K562 (cell line): ENCODE data around the gene PEDS1. TPM values are rescaled to one million over a fixed set of nuclear protein-coding genes. Genes with fewer than 3 reads are reported as not detected.

ENCODE experiments used
- ATAC-seq: fragments of 200-7000 bp; cut with Tn5 transposase; 3 replicates; pipeline ENCODE4 v1.9.1; 2020; ENCODE audit warnings: moderate library complexity
- BruUV-seq: library from RNA; stranded (reverse); fragments of 400-500 nt; replicated peaks from 2 replicates; lab custom pipeline; 2021; lab: Mats Ljungman, UMichigan
- CTCF ChIA-PET: fragments of 300-600 bp; formaldehyde crosslinking; extraction: SDS; loops from one replicate; lab custom pipeline; 2021; ENCODE audit warnings: low intra/inter-chr PET ratio; lab: Yijun Ruan, JAX
- POLR2A ChIA-PET: fragments of 300-600, 350-650 bp; sonication (Branson Sonifier 250); formaldehyde crosslinking; extraction: SDS; loops from one replicate; lab custom pipeline; 2021; ENCODE audit warnings: antibody characterized with exemption, inconsistent platforms; lab: Yijun Ruan, JAX
- DNase-seq, 4 experiments: peaks; one replicate each; pipeline versions ENCODE4 v3.0.0 to v3.0.0-alpha.2; 2011 to 2018; ENCODE audit warnings: low spot score in 3 of 4, mixed read lengths in 3 of 4; ENCODE audit errors: extremely low read depth in 1 of 4
- FAIRE-seq: peaks from 2 replicates; lab custom pipeline; 2011; peaks lifted over from hg19 to GRCh38; lab: Jason Lieb, UNC
- H2AFZ ChIP-seq: 2 replicates; pipeline ENCODE4 v1.6.0; 2011; ENCODE audit warnings: low read depth, low read length, control low read depth, inconsistent platforms
- H3K27ac ChIP-seq: fragments of 200-600 bp; 3 replicates; pipeline ENCODE4 v1.8.0; 2011; ENCODE audit warnings: low read depth, mild to moderate bottlenecking, control low read depth, inconsistent platforms, low read length, moderate library complexity, mixed read lengths; ENCODE audit errors: extremely low read depth
- H3K27me3 ChIP-seq, 2 experiments: fragments of 300-600 bp in 1 of 2; 2 replicates in 1 of 2; 3 replicates in 1 of 2; pipeline versions ENCODE4 v1.6.0 to v1.8.0; 2011; ENCODE audit warnings: inconsistent platforms in 2 of 2, low read length in 2 of 2, mild to moderate bottlenecking in 1 of 2, mixed read lengths in 1 of 2, moderate library complexity in 1 of 2; ENCODE audit not compliant: control insufficient read depth in 2 of 2, insufficient read depth in 2 of 2
- H3K36me3 ChIP-seq: fragments of 300-600 bp; 3 replicates; pipeline ENCODE4 v1.8.0; 2011; ENCODE audit warnings: mild to moderate bottlenecking, low read length, inconsistent platforms; ENCODE audit not compliant: control insufficient read depth, insufficient read depth
- H3K4me1 ChIP-seq, 2 experiments: fragments of 200-600 bp in 1 of 2; replicated peaks in 1 of 2; 2 replicates in 1 of 2; 3 replicates in 1 of 2; pipeline versions ENCODE4 v1.5.1 to v1.8.0; 2011; ENCODE audit warnings: inconsistent platforms in 2 of 2, low read length in 2 of 2, mild to moderate bottlenecking in 1 of 2, mixed read lengths in 1 of 2, moderate library complexity in 1 of 2; ENCODE audit not compliant: control insufficient read depth in 2 of 2, insufficient read depth in 2 of 2
- H3K4me2 ChIP-seq: 2 replicates; pipeline ENCODE4 v1.6.1; 2011; ENCODE audit warnings: low read length, control low read depth, inconsistent platforms, mixed read lengths; ENCODE audit not compliant: insufficient read depth
- H3K4me3 ChIP-seq: fragments of 200-600 bp; sonication (generic), shearing (Covaris generic); 2 replicates; pipeline ENCODE4 v1.5.1; 2016; ENCODE audit warnings: control low read depth, inconsistent platforms
- H3K79me2 ChIP-seq: fragments of 200-600 bp; 3 replicates; pipeline ENCODE4 v1.8.0; 2011; ENCODE audit warnings: low read length, inconsistent platforms; ENCODE audit not compliant: control insufficient read depth, insufficient read depth
- H3K9ac ChIP-seq, 2 experiments: 2 replicates each; pipeline versions ENCODE4 v1.6.0 to v1.6.1; 2011; ENCODE audit warnings: low read depth in 2 of 2, low read length in 2 of 2, control low read depth in 1 of 2, inconsistent platforms in 1 of 2, mild to moderate bottlenecking in 1 of 2, mixed read lengths in 1 of 2; ENCODE audit not compliant: insufficient read depth in 1 of 2
- H3K9me1 ChIP-seq: one replicate; pipeline ENCODE4 v1.6.0; 2011; ENCODE audit warnings: inconsistent platforms, mild to moderate bottlenecking, low read length, moderate library complexity; ENCODE audit not compliant: control insufficient read depth, insufficient read depth
- H3K9me3 ChIP-seq: replicated peaks from 2 replicates; pipeline ENCODE4 v1.5.1; 2011; ENCODE audit warnings: low read depth, low read length, inconsistent platforms; ENCODE audit not compliant: control insufficient read depth, insufficient read depth
- H4K20me1 ChIP-seq: replicated peaks from 2 replicates; pipeline ENCODE4 v1.6.1; 2011; ENCODE audit warnings: low read length, inconsistent platforms, mixed read lengths; ENCODE audit not compliant: control insufficient read depth, insufficient read depth
- CREB1 ChIP-seq, 2 experiments: sonication (generic) in 1 of 2; formaldehyde crosslinking in 1 of 2; IDR thresholded peaks; 2 replicates each; pipeline versions ENCODE4 v1.6.1 to v1.8.0; 2012 to 2022; ENCODE audit warnings: inconsistent platforms in 1 of 2, mild to moderate bottlenecking in 1 of 2, missing genetic modification reagents in 1 of 2, moderate library complexity in 1 of 2
- FOXK2 ChIP-seq, 2 experiments: fragments of 450-650 bp; IDR thresholded peaks in 1 of 2; conservative IDR thresholded peaks in 1 of 2; 2 replicates each; pipeline ENCODE4 v1.6.1; 2016; ENCODE audit warnings: low read depth in 2 of 2, mild to moderate bottlenecking in 1 of 2
- NR1H2 ChIP-seq: sonication (generic); formaldehyde crosslinking; IDR thresholded peaks from 2 replicates; pipeline ENCODE4 v1.4.0; 2020; ENCODE audit warnings: mild to moderate bottlenecking, missing genetic modification reagents
- POLR3A ChIP-seq: IDR thresholded peaks from 2 replicates; pipeline ENCODE4 v1.6.1; 2011; ENCODE audit warnings: borderline replicate concordance, mild to moderate bottlenecking, moderate library complexity; ENCODE audit not compliant: insufficient read length, insufficient read depth; ENCODE audit errors: extremely low read depth
- RREB1 ChIP-seq: fragments of 250-450 bp; sonication (Bioruptor Pico); IDR thresholded peaks from 2 replicates; pipeline ENCODE4 v1.4.0; 2020
- ZBTB2 ChIP-seq: fragments of 450-650 bp; IDR thresholded peaks from 2 replicates; pipeline ENCODE4 v1.6.1; 2016; ENCODE audit warnings: antibody characterized with exemption
- ZFP36 ChIP-seq: fragments of 150-350 bp; IDR thresholded peaks from 2 replicates; pipeline ENCODE4 v1.6.1; 2018; ENCODE audit warnings: low read length, low read depth; ENCODE audit not compliant: partially characterized antibody
- ZNF12 ChIP-seq: sonication (generic); formaldehyde crosslinking; IDR thresholded peaks from 2 replicates; pipeline ENCODE4 v1.4.0; 2020; ENCODE audit warnings: mild to moderate bottlenecking, missing genetic modification reagents
- ZNF311 ChIP-seq: fragments of 250-450 bp; sonication (Bioruptor Pico); IDR thresholded peaks from 2 replicates; pipeline ENCODE4 v1.4.0; 2020; ENCODE audit warnings: mild to moderate bottlenecking, moderate library complexity
- WGBS: fragments of 100-300 bp; shearing (Covaris generic); methylation state at CpG from one replicate; pipeline ENCODE4 v1.1.6; 2016; ENCODE audit warnings: low coverage, mixed read lengths; ENCODE audit not compliant: insufficient coverage; ENCODE audit errors: missing lambda C conversion rate; 5-methylcytosine and 5-hydroxymethylcytosine counted together
- in situ Hi-C: fragments of 300-500 bp; cut with MboI; formaldehyde crosslinking; loops from 4 replicates; pipeline ENCODE4 v1.15.0; 2018; ENCODE audit warnings: inconsistent platforms, mixed read lengths
- intact Hi-C: fragments of 100-400 bp; cut with micrococcal nuclease; formaldehyde crosslinking; loops from 2 replicates; pipeline ENCODE4 v1.14.2; 2022
- polyA plus RNA-seq, 8 experiments: library from polyadenylated mRNA; depleted of rRNA in 4 of 8; stranded (reverse) in 5 of 8; unstranded in 3 of 8; fragments of >200 nt; fragmentation: Nextera tagmentation in 2 of 8; fragmentation: Illumina TruSeq in 1 of 8; extraction: Ambion mirVana in 2 of 8; extraction: Trizol in 1 of 8; gene quantifications; 2 replicates each; pipeline versions ENCODE4 v1.2.1 to v1.2.3, GENCODE V29; 2011 to 2014; ENCODE audit warnings: inconsistent platforms in 1 of 8, missing spikeins in 1 of 8
- total RNA-seq, 7 experiments: library from RNA; depleted of rRNA in 6 of 7; stranded (reverse); fragments of >200 nt in 6 of 7; fragmentation: Illumina TruSeq in 2 of 7; extraction: Trizol in 2 of 7; gene quantifications; 2 replicates each; pipeline versions ENCODE4 v1.2.1 to v1.2.3, GENCODE V29; 2011 to 2021; ENCODE audit warnings: low replicate concordance in 1 of 7
- TF ChIP-seq, protein P1 (sequence below): fragments of 200-400 bp; formaldehyde crosslinking; IDR thresholded peaks from 2 replicates; pipeline ENCODE4 v1.6.1; 2017; ENCODE audit warnings: mild to moderate bottlenecking, low read depth, low read length, moderate library complexity

PEDS1 gene
- total and polyA plus RNA-seq, 9 of the 15 experiments (the other 6 are each of a cell fraction or from before 2014, with no cell fraction given): 2.9 to 38.5 (median 24.2) TPM

- H3K4me2 ChIP-seq: peak overlapping the region; percentile 73
- DNase-seq (no peak), FAIRE-seq (no peak), ATAC-seq (no peak; the same call in 2 of the 3 replicates)
- peak overlapping the region; percentile 84 for H3K27ac ChIP-seq
- CTCF ChIA-PET: no interaction called here
- no peak overlapping the region for H2AFZ ChIP-seq
- no peaks in the 10 kb centered on the region for H3K9me1 ChIP-seq
- in situ Hi-C loops: no loop called here
- intact Hi-C loops: no loop called here
- peaks cover 20 to 45% of the 10 kb centered on the region in 2 experiments for H3K4me1 ChIP-seq
- 0 out of 2 replicates have a peak, but pooled peaks cover 9% of the 10 kb centered on the region for H4K20me1 ChIP-seq
- TF ChIP-seq, protein P1, sequence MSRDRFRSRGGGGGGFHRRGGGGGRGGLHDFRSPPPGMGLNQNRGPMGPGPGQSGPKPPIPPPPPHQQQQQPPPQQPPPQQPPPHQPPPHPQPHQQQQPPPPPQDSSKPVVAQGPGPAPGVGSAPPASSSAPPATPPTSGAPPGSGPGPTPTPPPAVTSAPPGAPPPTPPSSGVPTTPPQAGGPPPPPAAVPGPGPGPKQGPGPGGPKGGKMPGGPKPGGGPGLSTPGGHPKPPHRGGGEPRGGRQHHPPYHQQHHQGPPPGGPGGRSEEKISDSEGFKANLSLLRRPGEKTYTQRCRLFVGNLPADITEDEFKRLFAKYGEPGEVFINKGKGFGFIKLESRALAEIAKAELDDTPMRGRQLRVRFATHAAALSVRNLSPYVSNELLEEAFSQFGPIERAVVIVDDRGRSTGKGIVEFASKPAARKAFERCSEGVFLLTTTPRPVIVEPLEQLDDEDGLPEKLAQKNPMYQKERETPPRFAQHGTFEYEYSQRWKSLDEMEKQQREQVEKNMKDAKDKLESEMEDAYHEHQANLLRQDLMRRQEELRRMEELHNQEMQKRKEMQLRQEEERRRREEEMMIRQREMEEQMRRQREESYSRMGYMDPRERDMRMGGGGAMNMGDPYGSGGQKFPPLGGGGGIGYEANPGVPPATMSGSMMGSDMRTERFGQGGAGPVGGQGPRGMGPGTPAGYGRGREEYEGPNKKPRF: no peak
- TF ChIP-seq RREB1 (CRISPR knock-in tag) (no peak), FOXK2 (conservative IDR thresholded peaks at IDR 0.05 in 1 of 2, IDR thresholded peaks at IDR 0.05 in 1 of 2; ENCODE audit: low read depth in 2 of 2) (no peak), ZNF12 (CRISPR knock-in tag) (0 out of 2 replicates have a peak, but pooled peaks have one; percentile 24), CREB1 (IDR thresholded peaks at IDR 0.05) (no peak), CREB1 (CRISPR knock-in tag; IDR thresholded peaks at IDR 0.05) (no peak), ZFP36 (peak; percentile 45), NR1H2 (CRISPR knock-in tag) (0 out of 2 replicates have a peak, but pooled peaks have one; percentile 39), POLR3A (no peak), ZNF311 (CRISPR knock-in tag) (no peak), ZBTB2 (no peak)
- H3K27me3 ChIP-seq: no peaks in the 10 kb centered on the region
- H3K4me3 ChIP-seq: no peak overlapping the region; the same call in 1 of the 2 replicates
- peak overlapping the region; percentile 61 to 91; a peak in 3 of 4 replicates for H3K9ac ChIP-seq
- H3K9me3 ChIP-seq: no peaks in the 10 kb centered on the region
- peaks cover 63% of the 10 kb centered on the region for H3K79me2 ChIP-seq
- POLR2A ChIA-PET: no interaction called here
- WGBS: 70% methylated on average over 5 of the region's 6 CpGs
- BruUV-seq: no TSS peak
- H3K36me3 ChIP-seq: peaks cover 85% of the 10 kb centered on the region
These were observed 7.3 kb downstream of the PEDS1 start for GRCh38 chr20:50146214-50146613.
